Endothelial cell of umbilical vein (primary cell): Measurements from ENCODE around the gene HCFC1R1. TPM values are rescaled to one million over a fixed set of nuclear protein-coding genes. Genes with fewer than 3 reads are reported as not detected.

Experiments used
- BruUV-seq: library from RNA; stranded (reverse); fragments of 400-500 nt; replicated peaks from 2 replicates; lab custom pipeline; 2021; lab: Mats Ljungman, UMichigan
- CTCF ChIA-PET: fragments of 300-600, 350-600 bp; sonication (Branson Sonifier 250); formaldehyde crosslinking; loops from one replicate; lab custom pipeline; 2021; ENCODE audit warnings: antibody characterized with exemption, inconsistent platforms; lab: Charles Lee
- POLR2A ChIA-PET: fragments of 300-600, 350-600 bp; sonication (Branson Sonifier 250); formaldehyde crosslinking; loops from one replicate; lab custom pipeline; 2021; ENCODE audit warnings: antibody characterized with exemption, inconsistent platforms; lab: Charles Lee
- DNase-seq: peaks from one replicate; pipeline ENCODE4 v3.0.0-alpha.2; 2011; ENCODE audit warnings: low read depth, low spot score
- FAIRE-seq: peaks from 2 replicates; lab custom pipeline; 2011; peaks lifted over from hg19 to GRCh38; lab: Jason Lieb, UNC
- H2AFZ ChIP-seq: 2 replicates; pipeline ENCODE4 v1.6.0; 2012; ENCODE audit warnings: low read depth, low read length, control low read depth, inconsistent platforms
- H3K27ac ChIP-seq: 2 replicates; pipeline ENCODE4 v1.5.1; 2011; ENCODE audit warnings: low read depth, mild to moderate bottlenecking, control low read depth, low read length, moderate library complexity; ENCODE audit not compliant: insufficient read depth
- H3K27me3 ChIP-seq, 2 experiments: 2 replicates each; pipeline versions ENCODE4 v1.6.0 to v1.6.1; 2011; ENCODE audit warnings: low read length in 2 of 2, mixed read lengths in 1 of 2; ENCODE audit not compliant: control insufficient read depth in 2 of 2, insufficient read depth in 2 of 2
- H3K36me3 ChIP-seq, 2 experiments: 2 replicates in 1 of 2; 3 replicates in 1 of 2; pipeline ENCODE4 v1.5.1; 2011; ENCODE audit warnings: low read length in 2 of 2, mild to moderate bottlenecking in 1 of 2, moderate library complexity in 1 of 2; ENCODE audit not compliant: control insufficient read depth in 2 of 2, insufficient read depth in 2 of 2; ENCODE audit errors: extremely low read depth in 1 of 2
- H3K4me1 ChIP-seq: 3 replicates; pipeline ENCODE4 v1.5.1; 2011; ENCODE audit warnings: mild to moderate bottlenecking, low read length; ENCODE audit not compliant: control insufficient read depth, insufficient read depth; ENCODE audit errors: extremely low read depth
- H3K4me2 ChIP-seq: 2 replicates; pipeline ENCODE4 v1.6.1; 2011; ENCODE audit warnings: low read length, control low read depth, mixed read lengths; ENCODE audit not compliant: insufficient read depth
- H3K4me3 ChIP-seq, 3 experiments: fragments of 200-600 bp in 1 of 3; sonication (generic), shearing (Covaris generic) in 1 of 3; replicated peaks in 1 of 3; 2 replicates each; pipeline ENCODE4 v1.5.1; 2011 to 2016; ENCODE audit warnings: control low read depth in 3 of 3, low read length in 3 of 3, mild to moderate bottlenecking in 2 of 3, inconsistent platforms in 1 of 3, low read depth in 1 of 3, moderate library complexity in 1 of 3; ENCODE audit not compliant: insufficient read depth in 1 of 3
- H3K79me2 ChIP-seq: 2 replicates; pipeline ENCODE4 v1.6.0; 2012; ENCODE audit warnings: low read length, inconsistent platforms; ENCODE audit not compliant: control insufficient read depth, insufficient read depth
- H3K9ac ChIP-seq: replicated peaks from 2 replicates; pipeline ENCODE3; 2011; ENCODE audit warnings: low read length, control low read depth; ENCODE audit not compliant: insufficient read depth; ENCODE audit errors: extremely low read depth
- H3K9me1 ChIP-seq: replicated peaks from 3 replicates; pipeline ENCODE4 v1.6.0; 2011; ENCODE audit warnings: mild to moderate bottlenecking, low read length; ENCODE audit not compliant: control insufficient read depth, insufficient read depth; ENCODE audit errors: extremely low read depth
- H3K9me3 ChIP-seq: replicated peaks from 2 replicates; pipeline ENCODE4 v1.5.1; 2012; ENCODE audit warnings: low read length, inconsistent platforms; ENCODE audit not compliant: control insufficient read depth, insufficient read depth
- H4K20me1 ChIP-seq: replicated peaks from 2 replicates; pipeline ENCODE3; 2011; ENCODE audit warnings: mild to moderate bottlenecking, low read length; ENCODE audit not compliant: control insufficient read depth, insufficient read depth; ENCODE audit errors: extremely low read depth
- EZH2 ChIP-seq: IDR thresholded peaks from 2 replicates; pipeline ENCODE4 v1.6.1; 2012; ENCODE audit warnings: borderline replicate concordance, low read depth, mild to moderate bottlenecking, moderate library complexity, low read length, inconsistent platforms; ENCODE audit not compliant: severe bottlenecking
- dilution Hi-C: fragments of 300-500 bp; cut with MboI; formaldehyde crosslinking; loops from one replicate; pipeline ENCODE4 v1.15.0; 2019; ENCODE audit warnings: low sequenced_read_pairs; ENCODE audit not compliant: extremely low pct_ligation_motif_present
- intact Hi-C: fragments of 100-400 bp; cut with micrococcal nuclease; formaldehyde crosslinking; loops from one replicate; pipeline ENCODE4 v1.10.0; 2022
- polyA plus RNA-seq, 4 experiments: library from polyadenylated mRNA; depleted of rRNA in 3 of 4; stranded (reverse) in 3 of 4; unstranded in 1 of 4; fragments of >200 nt; gene quantifications; 2 replicates each; pipeline versions ENCODE4 v1.2.1 to v1.2.3, GENCODE V29; 2011 to 2012; ENCODE audit warnings: missing spikeins in 1 of 4
- total RNA-seq: library from RNA; stranded (reverse); gene quantifications from 2 replicates; pipeline ENCODE4 v1.2.3, GENCODE V29; 2021
- TF ChIP-seq, protein P1 (sequence below): IDR thresholded peaks from 2 replicates; pipeline ENCODE4 v1.6.1; 2011; ENCODE audit not compliant: insufficient read depth, insufficient read length
- TF ChIP-seq, protein P2 (sequence below), 2 donors: IDR thresholded peaks; 1 replicate in 1 of 2; 2 replicates in 1 of 2; pipeline ENCODE4 v1.5.1; 2011; ENCODE audit warnings: low read length in 2 of 2, mild to moderate bottlenecking in 2 of 2, moderate library complexity in 2 of 2, control low read depth in 1 of 2, inconsistent platforms in 1 of 2, low read depth in 1 of 2; ENCODE audit not compliant: insufficient read depth in 1 of 2; ENCODE audit errors: extremely low read depth in 1 of 2

HCFC1R1 gene
- total and polyA plus RNA-seq, 2 donors (not counting 3 experiments of a cell fraction or from before 2014, with no cell fraction given), result 28.7 to 49.3 TPM

DNA sequence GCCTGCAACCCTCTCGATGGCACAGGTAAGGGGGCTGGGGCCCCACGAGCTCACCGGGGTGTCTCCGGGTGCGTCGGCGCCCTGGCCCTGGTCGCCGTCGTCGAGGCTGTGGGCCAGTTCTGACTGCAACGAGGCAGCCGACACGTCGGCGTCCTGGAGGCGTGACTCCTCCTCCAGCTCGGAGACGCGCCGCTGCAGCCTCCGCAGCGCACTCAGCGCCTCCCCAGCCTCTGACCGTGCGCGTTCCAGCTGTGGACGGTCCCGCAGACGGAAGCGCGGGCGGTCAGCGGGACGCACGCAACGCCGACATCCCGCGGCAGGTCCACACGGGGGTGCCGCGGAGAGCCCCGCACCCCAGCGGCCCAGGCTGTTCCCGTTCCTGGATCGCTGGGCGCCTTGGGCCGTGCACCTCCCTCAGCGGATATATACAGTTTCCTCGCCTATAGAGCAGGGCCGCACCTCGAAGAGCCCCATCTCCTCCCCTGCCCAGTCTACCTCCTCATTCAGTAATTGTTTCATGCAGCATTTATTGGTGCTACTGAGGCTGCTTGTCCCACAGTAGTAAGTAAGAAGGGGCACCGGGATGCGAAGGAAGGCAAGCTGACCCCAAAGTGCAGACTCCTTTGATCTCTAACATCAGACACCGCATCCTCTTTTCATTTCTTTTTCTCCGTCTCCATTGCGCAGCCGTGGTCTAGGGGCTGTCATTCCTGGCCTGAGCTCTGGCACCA lies 5.9 kb upstream of the HCFC1R1 start:
- peak; percentile 76 for TF ChIP-seq EZH2
- TF ChIP-seq, protein P1, sequence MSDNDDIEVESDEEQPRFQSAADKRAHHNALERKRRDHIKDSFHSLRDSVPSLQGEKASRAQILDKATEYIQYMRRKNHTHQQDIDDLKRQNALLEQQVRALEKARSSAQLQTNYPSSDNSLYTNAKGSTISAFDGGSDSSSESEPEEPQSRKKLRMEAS, result no peak
- TF ChIP-seq, protein P2, sequence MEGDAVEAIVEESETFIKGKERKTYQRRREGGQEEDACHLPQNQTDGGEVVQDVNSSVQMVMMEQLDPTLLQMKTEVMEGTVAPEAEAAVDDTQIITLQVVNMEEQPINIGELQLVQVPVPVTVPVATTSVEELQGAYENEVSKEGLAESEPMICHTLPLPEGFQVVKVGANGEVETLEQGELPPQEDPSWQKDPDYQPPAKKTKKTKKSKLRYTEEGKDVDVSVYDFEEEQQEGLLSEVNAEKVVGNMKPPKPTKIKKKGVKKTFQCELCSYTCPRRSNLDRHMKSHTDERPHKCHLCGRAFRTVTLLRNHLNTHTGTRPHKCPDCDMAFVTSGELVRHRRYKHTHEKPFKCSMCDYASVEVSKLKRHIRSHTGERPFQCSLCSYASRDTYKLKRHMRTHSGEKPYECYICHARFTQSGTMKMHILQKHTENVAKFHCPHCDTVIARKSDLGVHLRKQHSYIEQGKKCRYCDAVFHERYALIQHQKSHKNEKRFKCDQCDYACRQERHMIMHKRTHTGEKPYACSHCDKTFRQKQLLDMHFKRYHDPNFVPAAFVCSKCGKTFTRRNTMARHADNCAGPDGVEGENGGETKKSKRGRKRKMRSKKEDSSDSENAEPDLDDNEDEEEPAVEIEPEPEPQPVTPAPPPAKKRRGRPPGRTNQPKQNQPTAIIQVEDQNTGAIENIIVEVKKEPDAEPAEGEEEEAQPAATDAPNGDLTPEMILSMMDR (IDR thresholded peaks at IDR 0.05; ENCODE audit: extremely low read depth in 1 of 2, insufficient read depth in 1 of 2, low read depth in 1 of 2, low read length in 2 of 2), result no peak
- Histone ChIP-seq H3K36me3 (peaks cover 0 to 9% of the 10 kb centered on the region in 2 experiments), H3K9me3 (no peaks in the 10 kb centered on the region), H3K27ac (no peak overlapping the region), H3K27me3 (peaks cover 36 to 41% of the 10 kb centered on the region in 2 experiments), H3K9ac (no peak overlapping the region), H3K9me1 (no peaks in the 10 kb centered on the region), H3K4me2 (no peak overlapping the region), H3K79me2 (no peaks in the 10 kb centered on the region), H2AFZ (no peak overlapping the region), H3K4me1 (no peaks in the 10 kb centered on the region), H3K4me3 (no peak overlapping the region), H4K20me1 (no peaks in the 10 kb centered on the region)
- CTCF ChIA-PET, result interaction anchor here (1.5 to 8.8 kb wide), 7 partner anchors 9 to 121 kb away, joined by 4 to 200 read pairs (median 57); partner anchors contain the start of genes HCFC1R1, MMP25, THOC6 and TNFRSF12A
- FAIRE-seq (peak; percentile 4), DNase-seq (no peak)
- dilution Hi-C loops, result no loop called here
- intact Hi-C loops, result loop anchor here (2.0 kb wide), 1 partner anchor 29 kb away; no protein-coding TSS in a partner anchor
- POLR2A ChIA-PET, result no interaction called here
- no TSS peak for BruUV-seq
